Measurements from ENCODE around the gene PADI3.

PADI3 gene

GRCh38 chr1:17270891-17271765 is 22.2 kb downstream of the PADI3 start:
- H3K4me3 ChIP-seq (ENCODE audit: low read depth, low read length) = no peak overlapping the region

- H3K4me3 ChIP-seq (ENCODE audit: low read depth, low read length) = no peak overlapping the region
These were observed 23.2 kb downstream of the PADI3 start for GRCh38 chr1:17272066-17272465.

GRCh38 chr1:17272646-17273045 is 23.7 kb downstream of the PADI3 start:
- H3K4me3 ChIP-seq (ENCODE audit: low read depth, low read length) = no peak overlapping the region

GRCh38 chr1:17273096-17273495 is 24.2 kb downstream of the PADI3 start:
- H3K4me3 ChIP-seq (ENCODE audit: low read depth, low read length) = no peak overlapping the region

- H3K4me3 ChIP-seq (ENCODE audit: low read depth, low read length) = no peak overlapping the region
These were observed 25.6 kb downstream of the PADI3 start for GRCh38 chr1:17274186-17275170.

- no peak overlapping the region for H3K4me3 ChIP-seq (ENCODE audit: low read depth, low read length)
These were observed 27.7 kb downstream of the PADI3 start for GRCh38 chr1:17276568-17276967.

GRCh38 chr1:17277511-17278159 is 28.7 kb downstream of the PADI3 start:
- H3K4me3 ChIP-seq (ENCODE audit: low read depth, low read length) = no peak overlapping the region

- H3K4me3 ChIP-seq (ENCODE audit: low read depth, low read length) = no peak overlapping the region
These were observed 30.3 kb downstream of the PADI3 start for GRCh38 chr1:17278996-17279830.

GRCh38 chr1:17280436-17280835 is 31.5 kb downstream of the PADI3 start:
- H3K4me3 ChIP-seq (ENCODE audit: low read depth, low read length) = no peak overlapping the region

- no peak overlapping the region for H3K4me3 ChIP-seq (ENCODE audit: low read depth, low read length)
These were observed 32.0 kb downstream of the PADI3 start for GRCh38 chr1:17280894-17281293.

- no peak overlapping the region for H3K4me3 ChIP-seq (ENCODE audit: low read depth, low read length)
These were observed 32.9 kb downstream of the PADI3 start for GRCh38 chr1:17281775-17282181.

- H3K4me3 ChIP-seq (ENCODE audit: low read depth, low read length) = no peak overlapping the region
These were observed 33.9 kb downstream of the PADI3 start for GRCh38 chr1:17282836-17283235.

- H3K4me3 ChIP-seq (ENCODE audit: low read depth, low read length) = no peak overlapping the region
These were observed 37.7 kb downstream of the PADI3 start for GRCh38 chr1:17286646-17287045.

GRCh38 chr1:17287130-17287776 is 38.4 kb downstream of the PADI3 start:
- no peak overlapping the region for H3K4me3 ChIP-seq (ENCODE audit: low read depth, low read length)

- no peak overlapping the region for H3K4me3 ChIP-seq (ENCODE audit: low read depth, low read length)
These were observed 40.8 kb downstream of the PADI3 start for GRCh38 chr1:17289721-17290120.

- no peak overlapping the region for H3K4me3 ChIP-seq (ENCODE audit: low read depth, low read length)
These were observed 41.7 kb downstream of the PADI3 start for GRCh38 chr1:17290553-17290952.

GRCh38 chr1:17292299-17293160 is 43.6 kb downstream of the PADI3 start:
- H3K4me3 ChIP-seq (ENCODE audit: low read depth, low read length) = no peak overlapping the region

GRCh38 chr1:17293681-17294425 is 45.0 kb downstream of the PADI3 start:
- H3K4me3 ChIP-seq (ENCODE audit: low read depth, low read length) = no peak overlapping the region
